CD4-positive, alpha-beta T cell treated with Interleukin-15 for 1 hour (primary cell): ENCODE data around the gene NCLN.
A peak's percentile ranks its signal among the peaks of the same experiment; 100 is the strongest.
"Not testable (repeated sequence)": the region's sequence is repeated elsewhere in the genome, so short reads cannot be mapped to it uniquely, and the experiment has no call there.

Experiments
- DNase-seq: peaks from one replicate; pipeline ENCODE4 v3.0.0-alpha.2; 2020

Gene NCLN

GRCh38 chr19:3157096-3157845, 28.5 kb upstream of the NCLN start:
- no peak for DNase-seq

- DNase-seq, result no peak
Observed at GRCh38 chr19:3159565-3159964, 26.2 kb upstream of the NCLN start.

GRCh38 chr19:3160219-3160618, 25.5 kb upstream of the NCLN start:
- DNase-seq, result no peak

GRCh38 chr19:3161453-3161852, 24.3 kb upstream of the NCLN start:
- no peak for DNase-seq

GRCh38 chr19:3162418-3163229, 23.1 kb upstream of the NCLN start:
- no peak for DNase-seq

- peak; percentile 80 for DNase-seq
Observed at GRCh38 chr19:3163230-3163886, 22.4 kb upstream of the NCLN start.

- no peak for DNase-seq
Observed at GRCh38 chr19:3163943-3164342, 21.8 kb upstream of the NCLN start.

- DNase-seq, result no peak
Observed at GRCh38 chr19:3167533-3168272, 18.0 kb upstream of the NCLN start.

- peak; percentile 58 for DNase-seq
Observed at GRCh38 chr19:3171894-3172672, 13.6 kb upstream of the NCLN start.

GRCh38 chr19:3172673-3173000, 13.1 kb upstream of the NCLN start:
- DNase-seq, result not testable (repeated sequence)

- peak; percentile 42 for DNase-seq
Observed at GRCh38 chr19:3175781-3176714, 9.7 kb upstream of the NCLN start.

GRCh38 chr19:3176715-3177501, 8.8 kb upstream of the NCLN start:
- peak; percentile 76 for DNase-seq

- DNase-seq, result peak; percentile 79
Observed at GRCh38 chr19:3178377-3178972, 7.3 kb upstream of the NCLN start, which contains the start of gene S1PR4. S1PR4 (plus strand) TSS chr19:3178769; CDS start chr19:3178793, 24 bp downstream.

- DNase-seq, result no peak
Observed at GRCh38 chr19:3178973-3179738, 6.6 kb upstream of the NCLN start.

GRCh38 chr19:3179739-3180293, 5.9 kb upstream of the NCLN start:
- no peak for DNase-seq

- DNase-seq, result no peak
Observed at GRCh38 chr19:3183721-3184641, 1.7 kb upstream of the NCLN start.

GRCh38 chr19:3184847-3185460, 776 bp upstream of the NCLN start:
- no peak for DNase-seq
